HG03108 (cell line): Measurements from ENCODE around the gene FBXL16.
"Not testable (repeated sequence)": the region's sequence is repeated elsewhere in the genome, so short reads cannot be mapped to it uniquely, and the experiment has no call there.

Experiments used
- ATAC-seq: cut with Tn5 transposase; IDR thresholded peaks from one replicate; pipeline ENCODE4 v1.9.1; 2021; ENCODE audit warnings: moderate library complexity; ENCODE audit not compliant: unreplicated experiment

Gene FBXL16

GRCh38 chr16:724188-725040 lies 18.8 kb upstream of the FBXL16 start:
- no peak for ATAC-seq

- no peak for ATAC-seq
Measured at GRCh38 chr16:723695-724094, 18.1 kb upstream of the FBXL16 start.

DNA sequence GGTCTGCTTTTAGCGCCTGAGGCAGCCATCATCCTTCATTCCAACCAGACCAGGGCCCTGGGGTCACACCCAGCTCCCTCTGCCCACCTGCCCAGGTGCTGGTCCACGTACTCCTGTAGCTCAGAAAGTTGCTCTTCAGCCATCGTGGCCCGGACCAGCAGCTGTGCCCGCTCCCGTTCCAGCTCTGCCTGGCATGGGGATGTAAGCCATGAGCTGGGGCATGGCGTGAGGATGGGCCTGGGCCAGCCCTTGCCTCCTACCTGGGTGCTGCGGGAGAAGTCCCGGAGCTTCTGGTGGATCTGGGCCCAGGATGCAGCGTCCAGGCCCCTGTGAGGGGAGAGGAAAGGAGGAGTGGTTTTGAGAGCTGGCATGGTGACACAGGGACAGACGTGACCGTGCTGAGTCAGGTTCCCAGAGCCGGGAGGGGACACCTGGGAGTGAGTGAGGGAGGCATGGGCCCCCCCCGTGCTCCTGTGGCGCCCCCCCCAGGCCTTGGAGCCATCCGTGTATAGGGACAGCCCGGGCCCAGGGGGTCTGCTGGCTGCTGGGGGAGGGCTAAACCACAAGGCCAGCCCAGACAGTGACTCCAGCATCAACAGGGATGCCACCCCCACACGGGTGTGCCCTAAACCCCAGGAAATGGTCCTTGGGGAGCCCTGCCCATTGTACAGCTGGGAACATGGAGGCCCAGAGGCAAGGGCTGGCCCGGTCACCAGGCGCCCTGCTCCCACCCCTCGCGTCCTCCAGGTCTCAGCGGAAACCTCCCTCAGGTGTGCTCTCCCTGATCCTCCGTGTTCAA lies 17.4 kb upstream of the FBXL16 start:
- no peak for ATAC-seq

- no peak for ATAC-seq
Measured at GRCh38 chr16:721765-722540, 16.4 kb upstream of the FBXL16 start.

DNA sequence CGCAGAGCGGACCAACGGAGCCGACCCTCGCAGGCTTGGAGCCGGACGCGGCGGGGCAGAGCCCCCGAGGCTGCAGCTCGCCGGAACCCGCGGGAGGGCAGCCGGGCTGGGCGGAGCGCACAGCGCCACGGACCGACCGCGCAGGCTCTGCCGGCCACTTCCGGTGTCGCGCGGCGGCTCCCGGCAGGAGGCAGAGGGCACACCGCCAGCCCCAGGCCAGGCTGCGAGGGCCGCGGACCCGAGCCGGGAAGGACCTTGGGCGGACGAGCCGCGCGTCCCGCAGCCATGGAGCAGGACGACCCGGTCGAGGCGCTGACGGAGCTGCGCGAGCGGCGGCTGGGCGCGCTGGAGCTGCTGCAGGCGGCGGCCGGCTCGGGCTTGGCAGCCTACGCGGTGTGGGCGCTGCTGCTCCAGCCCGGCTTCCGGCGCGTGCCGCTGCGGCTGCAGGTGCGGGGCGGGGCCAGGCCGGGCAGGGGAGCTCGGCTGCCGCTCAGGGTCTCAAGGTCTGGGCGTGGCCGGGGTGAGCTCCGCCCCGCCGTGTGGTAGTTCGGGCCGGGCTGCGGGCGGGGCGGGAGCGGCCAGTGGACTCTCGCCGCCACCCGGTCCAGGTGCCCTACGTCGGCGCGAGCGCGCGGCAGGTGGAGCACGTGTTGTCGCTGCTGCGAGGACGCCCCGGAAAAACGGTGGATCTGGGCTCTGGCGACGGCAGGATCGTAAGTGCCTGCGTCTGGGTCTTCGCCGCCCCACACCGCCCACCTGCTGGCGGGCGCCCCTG lies 15.6 kb upstream of the FBXL16 start, which contains the start of gene ANTKMT:
Gene ANTKMT, plus strand, starts transcription at position 157 of the 775 bp plus-strand sequence. Its CDS starts 129 bp downstream, at position 286.
- ATAC-seq, result peak; percentile 59

DNA sequence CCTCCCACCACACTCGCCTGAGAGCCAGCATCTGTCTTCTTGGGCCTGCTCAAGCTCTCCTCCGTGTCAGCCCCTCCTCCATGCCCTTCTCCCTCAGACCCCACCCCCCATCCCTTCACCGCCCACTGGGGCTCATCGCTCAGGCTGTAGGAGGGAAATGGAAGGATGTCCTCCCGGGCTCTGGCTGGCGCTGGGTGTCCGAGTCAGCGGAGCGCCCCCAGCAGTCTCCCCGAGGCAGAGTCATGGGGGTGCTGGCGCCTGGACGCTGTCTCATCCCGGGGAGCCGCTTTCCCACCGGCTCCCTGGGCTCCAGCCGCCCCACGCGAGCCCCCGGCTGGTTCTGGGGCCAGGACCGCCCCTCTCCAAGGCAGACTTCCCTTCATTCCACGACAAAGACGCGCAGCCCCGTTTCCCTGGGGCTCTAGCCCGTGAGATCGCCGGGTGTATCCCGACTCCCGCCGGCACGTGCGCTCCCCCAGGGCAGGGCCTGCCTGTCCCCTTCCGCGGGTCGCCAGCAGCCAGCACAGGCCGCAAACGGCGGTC lies 14.9 kb upstream of the FBXL16 start:
- no peak for ATAC-seq

- no peak for ATAC-seq
Measured at GRCh38 chr16:719815-720446, 14.3 kb upstream of the FBXL16 start.

DNA sequence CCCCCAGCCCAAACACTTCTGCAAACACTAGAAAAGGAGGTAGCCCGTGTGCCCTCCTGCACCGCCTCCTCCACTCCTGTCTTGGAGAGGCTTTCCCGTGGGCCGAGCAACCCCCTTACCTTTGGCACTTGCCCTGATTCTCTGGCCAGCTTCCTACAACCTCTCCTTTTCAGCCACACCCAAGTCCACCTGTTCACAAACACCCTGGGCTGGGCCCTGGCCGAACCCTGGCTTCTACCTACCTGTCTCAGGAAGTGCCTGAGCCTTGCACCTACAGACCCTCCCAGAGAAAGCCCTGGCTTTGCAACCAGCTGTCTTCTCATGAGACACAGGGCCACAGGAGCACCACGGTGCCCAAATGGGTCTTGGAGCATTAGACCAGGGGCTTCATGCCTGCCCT lies 13.3 kb upstream of the FBXL16 start:
- ATAC-seq, result no peak

GRCh38 chr16:718389-718788 lies 12.8 kb upstream of the FBXL16 start:
- ATAC-seq, result no peak

DNA sequence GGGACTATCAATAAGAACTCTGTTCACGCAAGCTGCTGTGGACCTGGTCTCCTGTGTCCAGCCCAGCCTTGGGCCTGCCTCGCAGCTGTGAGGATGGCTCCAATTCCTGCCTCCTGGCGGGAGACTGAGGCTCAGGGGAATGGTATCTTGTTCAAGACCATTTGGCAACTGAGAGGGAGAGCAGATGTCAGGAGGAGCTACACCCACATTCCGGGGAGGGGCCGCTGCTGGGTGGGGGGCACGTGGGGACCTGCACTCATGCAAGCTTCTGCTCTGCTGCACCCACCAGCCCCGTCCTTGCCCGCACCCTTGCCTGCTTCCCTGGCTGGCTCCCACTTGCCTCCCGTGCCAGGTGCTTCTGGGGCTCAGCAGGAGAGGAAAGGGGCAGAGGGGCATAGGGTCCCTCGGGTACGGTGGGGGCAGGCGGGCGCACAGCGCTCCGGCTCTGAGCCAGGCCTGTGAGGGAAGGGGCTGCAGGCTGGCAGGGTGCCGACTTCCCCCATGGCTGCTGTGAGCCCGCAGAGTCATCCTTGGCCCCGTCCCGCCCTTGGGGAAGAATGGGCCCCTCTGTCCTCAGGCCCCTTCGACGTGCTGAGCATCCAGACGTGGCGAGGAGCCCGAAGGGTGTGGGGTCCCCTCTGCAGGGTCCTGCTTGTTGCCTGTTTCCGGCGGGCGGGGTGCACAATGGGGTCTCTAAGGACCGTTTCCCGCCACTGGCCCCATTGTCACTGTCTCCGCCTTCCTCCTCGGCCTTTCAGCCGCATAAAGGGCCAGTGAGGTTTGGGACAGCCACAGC lies 12.0 kb upstream of the FBXL16 start:
- ATAC-seq, result no peak

- no peak for ATAC-seq
Measured at GRCh38 chr16:716768-717325, 11.2 kb upstream of the FBXL16 start.

- no peak for ATAC-seq
Measured at GRCh38 chr16:716200-716568, 10.6 kb upstream of the FBXL16 start.

DNA sequence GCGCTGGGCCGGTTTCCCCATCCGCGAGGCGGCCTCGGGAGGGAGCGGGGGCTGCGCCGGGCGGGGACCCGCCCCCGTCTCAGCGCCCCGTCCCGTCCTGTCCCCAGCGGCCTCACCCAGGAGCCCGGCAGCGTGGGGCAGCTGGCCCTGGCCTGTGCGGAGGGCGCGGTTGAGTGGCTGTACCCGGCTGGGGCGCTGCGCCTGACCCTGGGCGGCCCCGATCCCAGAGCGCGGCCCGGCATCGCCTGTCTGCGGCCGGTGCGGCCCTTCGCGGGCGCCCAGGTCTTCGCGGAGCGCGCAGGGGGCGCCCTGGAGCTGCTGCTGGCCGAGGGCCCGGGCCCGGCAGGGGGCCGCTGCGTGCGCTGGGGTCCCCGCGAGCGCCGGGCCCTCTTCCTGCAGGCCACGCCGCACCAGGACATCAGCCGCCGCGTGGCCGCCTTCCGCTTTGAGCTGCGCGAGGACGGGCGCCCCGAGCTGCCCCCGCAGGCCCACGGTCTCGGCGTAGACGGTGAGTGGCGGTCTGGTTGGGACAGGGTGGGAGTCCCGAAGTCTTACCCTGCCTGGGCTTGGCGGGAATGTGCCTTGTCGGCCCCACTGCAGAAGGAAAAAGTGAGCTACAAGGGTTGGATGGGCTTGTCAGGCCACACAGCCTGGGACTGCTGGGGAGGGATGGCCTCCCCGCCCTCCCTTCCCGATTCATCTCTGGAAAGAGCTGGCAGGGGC lies 10.0 kb upstream of the FBXL16 start:
- peak; percentile 8 for ATAC-seq

DNA sequence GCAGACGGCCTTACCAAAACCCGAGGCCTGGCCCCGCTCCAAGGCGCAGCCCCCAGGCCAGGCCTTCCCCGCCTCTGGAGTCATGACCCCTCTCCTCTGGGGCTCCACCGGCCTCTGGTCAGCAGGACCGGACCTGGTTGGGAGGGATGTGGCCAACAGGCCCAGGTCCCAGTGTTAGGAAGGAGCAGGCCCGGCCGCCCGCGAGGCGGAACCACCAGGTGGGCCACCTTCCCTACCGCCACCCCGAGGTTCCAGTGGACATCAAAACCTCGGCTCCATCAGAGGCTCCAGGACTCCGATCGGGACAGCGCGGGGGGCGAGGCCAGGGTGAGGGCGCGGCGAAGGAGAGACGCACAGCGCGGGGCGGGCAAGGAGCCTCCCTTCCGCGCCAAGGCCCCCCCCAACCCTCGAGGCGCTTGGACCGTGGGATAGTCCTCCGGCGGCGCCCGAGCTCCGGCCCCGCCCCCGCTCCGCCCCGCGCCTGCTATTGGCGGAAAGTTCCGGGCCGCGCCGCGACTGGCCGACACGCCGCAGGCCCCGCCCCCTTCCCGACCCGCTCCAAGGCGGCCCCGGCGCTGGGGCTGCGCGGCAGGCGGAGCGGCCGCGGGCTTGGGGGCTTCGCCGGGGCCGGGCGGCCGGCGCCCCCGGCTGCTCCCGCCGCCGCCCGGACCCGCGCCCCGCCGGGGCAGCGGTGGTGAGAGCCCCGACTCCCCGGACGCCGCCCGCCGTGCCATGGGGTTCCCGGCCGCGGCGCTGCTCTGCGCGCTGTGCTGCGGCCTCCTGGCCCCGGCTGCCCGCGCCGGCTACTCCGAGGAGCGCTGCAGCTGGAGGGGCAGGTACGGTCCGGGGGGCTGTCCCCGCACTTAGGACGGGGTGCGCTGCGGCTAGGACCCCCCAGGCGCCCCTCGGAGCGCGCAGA lies 9.2 kb upstream of the FBXL16 start, which contains the start of gene METRN:
Gene METRN, plus strand, starts transcription at position 561 of the 919 bp plus-strand sequence. Its CDS starts 172 bp downstream, at position 733.
- peak; percentile 74 for ATAC-seq

DNA sequence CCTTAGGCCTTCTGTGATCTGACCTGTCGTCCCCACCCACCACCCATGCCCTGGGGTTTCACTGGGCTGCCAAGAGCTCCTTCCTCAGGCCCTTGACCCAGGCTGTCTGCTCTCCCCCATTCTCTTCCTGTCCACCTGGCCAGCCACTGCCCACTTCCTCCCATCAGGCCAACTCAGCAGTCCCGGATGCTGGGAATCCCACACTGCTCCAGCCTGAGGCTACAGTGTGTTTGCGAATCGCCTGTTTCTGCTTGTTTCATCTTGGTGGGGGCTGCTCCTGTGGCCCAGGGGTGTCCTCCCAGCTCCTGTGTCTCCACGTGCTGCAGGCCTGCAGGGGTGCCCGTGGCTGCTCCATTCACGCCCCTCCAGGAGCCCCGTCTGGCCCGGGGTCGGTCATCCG lies 8.5 kb upstream of the FBXL16 start:
- no peak for ATAC-seq

- not testable (repeated sequence) for ATAC-seq
Measured at GRCh38 chr16:712740-713250, 7.2 kb upstream of the FBXL16 start.
